Endometrial microvascular endothelial cells (primary cell): ENCODE results near the gene RAP1B. TPM values are rescaled to one million over a fixed set of nuclear protein-coding genes. Genes with fewer than 3 reads are reported as not detected.

Experiments used
- in situ Hi-C: cut with HindIII; loops from 2 replicates; pipeline ENCODE4 v1.10.0; 2017; ENCODE audit warnings: low sequenced_read_pairs, low pct_unique_long_range_greater_than_20kb; ENCODE audit errors: inconsistent ontology term
- total RNA-seq: library from RNA; depleted of rRNA; stranded (reverse); fragments of >200 nt; gene quantifications from one replicate; pipeline ENCODE4 v1.2.3, GENCODE V29; 2015; ENCODE audit errors: inconsistent ontology term

Gene RAP1B
- total RNA-seq, 1 donor from 2014 or later = 239 TPM

GRCh38 chr12:68609998-68610369 lies 715 bp upstream of the RAP1B start:
- in situ Hi-C loops = no loop called here

- in situ Hi-C loops = no loop called here
These were observed 551 bp downstream of the RAP1B start for GRCh38 chr12:68611094-68611805.

DNA sequence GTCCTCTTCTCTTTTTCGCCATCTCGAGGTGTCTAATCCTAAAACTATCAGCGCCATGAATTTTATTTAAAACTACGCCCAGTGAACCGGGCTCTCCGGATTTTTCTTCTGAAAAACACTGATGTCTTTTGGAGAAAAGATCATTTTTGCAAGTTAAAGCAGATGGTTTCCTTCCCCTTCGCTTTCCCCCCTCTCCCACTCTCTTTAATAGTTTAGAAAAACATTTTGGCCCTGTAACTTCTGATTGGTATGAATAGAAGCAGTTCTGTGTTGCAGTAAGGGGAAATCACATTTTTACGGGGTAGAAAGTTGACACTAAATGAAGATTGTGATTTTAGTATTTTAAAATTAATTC lies 1.1 kb downstream of the RAP1B start:
- in situ Hi-C loops = no loop called here

GRCh38 chr12:68612202-68612601 lies 1.5 kb downstream of the RAP1B start:
- in situ Hi-C loops = no loop called here

DNA sequence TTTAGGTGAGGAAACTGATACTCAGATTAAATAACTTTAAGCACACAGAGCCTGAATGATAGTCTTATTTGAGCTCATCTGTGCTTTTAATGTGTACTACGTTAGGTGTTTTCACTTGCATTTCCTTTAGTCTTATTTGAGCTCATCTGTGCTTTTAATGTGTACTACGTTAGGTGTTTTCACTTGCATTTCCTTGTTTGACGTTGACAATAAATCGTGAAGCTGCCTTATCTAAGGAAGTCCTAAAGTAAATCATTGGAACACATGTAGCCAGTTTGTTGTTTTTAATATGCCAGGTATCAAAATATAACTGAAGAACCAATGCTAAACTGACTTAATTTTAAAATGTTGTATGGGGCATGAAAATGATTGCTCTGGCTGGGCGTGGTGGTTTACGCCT lies 2.0 kb downstream of the RAP1B start:
- in situ Hi-C loops = no loop called here

DNA sequence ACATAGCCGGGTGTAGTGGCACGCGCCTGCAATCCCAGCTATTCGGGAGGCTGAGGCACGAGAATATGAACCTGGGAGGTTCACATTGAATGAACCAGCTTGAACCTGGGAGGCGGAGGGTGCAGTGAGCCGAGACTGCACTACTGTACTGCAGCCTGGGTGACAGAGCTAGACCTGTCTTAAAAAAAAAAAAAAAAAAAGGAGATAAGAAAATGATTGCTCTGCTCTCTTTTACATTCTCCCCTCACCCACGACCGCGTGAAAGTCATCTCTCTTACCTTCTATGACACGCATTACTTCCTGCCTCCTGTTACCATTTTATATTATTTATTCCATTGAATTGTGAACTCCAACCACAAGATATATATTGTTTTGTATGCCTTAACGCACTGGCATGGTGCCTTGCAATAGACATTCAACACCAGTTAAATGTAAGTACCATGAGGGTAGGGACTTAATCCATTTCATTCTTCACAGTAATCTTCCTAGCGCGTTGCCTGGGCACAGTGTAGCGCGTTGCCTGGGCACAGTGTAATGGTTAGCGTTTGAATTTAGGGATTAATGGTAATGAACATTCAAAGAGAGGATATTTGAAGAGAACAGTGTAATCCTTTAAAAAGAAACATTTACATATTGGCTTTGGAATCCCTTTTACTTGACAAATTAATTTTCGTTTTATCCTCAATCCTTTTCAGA lies 2.7 kb downstream of the RAP1B start:
- in situ Hi-C loops = no loop called here

- in situ Hi-C loops = no loop called here
These were observed 3.5 kb downstream of the RAP1B start for GRCh38 chr12:68614105-68614679.

DNA sequence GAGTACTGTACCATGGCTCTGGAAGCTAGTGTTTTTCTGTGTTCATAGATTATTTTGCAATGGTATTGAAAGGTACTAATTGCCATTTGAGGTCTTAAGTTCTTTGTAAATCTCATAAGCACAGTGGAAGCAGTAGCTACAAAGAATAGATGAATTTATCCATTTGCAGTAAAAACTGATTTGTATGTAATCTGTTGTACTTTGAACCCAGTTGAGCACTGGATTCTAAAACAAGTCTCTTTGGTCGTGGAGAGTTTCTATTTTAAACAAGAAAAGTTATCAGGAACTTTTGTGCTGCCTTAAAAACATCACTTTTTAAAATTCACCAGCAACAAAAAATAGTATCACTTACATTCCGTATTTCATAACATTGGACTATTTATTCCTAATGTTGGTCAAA lies 4.1 kb downstream of the RAP1B start:
- in situ Hi-C loops = no loop called here

- in situ Hi-C loops = no loop called here
These were observed 6.6 kb downstream of the RAP1B start for GRCh38 chr12:68617160-68617926.

DNA sequence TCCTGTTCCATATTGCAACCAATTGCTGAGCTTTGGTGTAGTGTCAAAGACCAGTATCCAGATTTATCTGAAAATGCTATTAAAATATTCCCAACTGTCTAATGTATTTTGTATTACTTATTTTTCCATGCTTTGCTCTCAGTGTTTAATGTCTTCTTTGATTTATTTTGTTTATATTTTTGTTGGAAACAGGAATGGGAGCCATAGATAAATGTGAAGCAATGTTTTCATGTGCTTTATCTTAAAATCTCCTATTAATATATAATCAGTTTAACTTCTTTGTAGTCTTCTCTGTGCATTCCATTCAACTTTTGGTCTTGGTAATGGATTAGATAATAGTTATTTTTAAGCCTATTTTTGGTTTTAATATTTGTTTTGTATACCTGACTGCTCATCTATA lies 8.8 kb downstream of the RAP1B start:
- in situ Hi-C loops = no loop called here

DNA sequence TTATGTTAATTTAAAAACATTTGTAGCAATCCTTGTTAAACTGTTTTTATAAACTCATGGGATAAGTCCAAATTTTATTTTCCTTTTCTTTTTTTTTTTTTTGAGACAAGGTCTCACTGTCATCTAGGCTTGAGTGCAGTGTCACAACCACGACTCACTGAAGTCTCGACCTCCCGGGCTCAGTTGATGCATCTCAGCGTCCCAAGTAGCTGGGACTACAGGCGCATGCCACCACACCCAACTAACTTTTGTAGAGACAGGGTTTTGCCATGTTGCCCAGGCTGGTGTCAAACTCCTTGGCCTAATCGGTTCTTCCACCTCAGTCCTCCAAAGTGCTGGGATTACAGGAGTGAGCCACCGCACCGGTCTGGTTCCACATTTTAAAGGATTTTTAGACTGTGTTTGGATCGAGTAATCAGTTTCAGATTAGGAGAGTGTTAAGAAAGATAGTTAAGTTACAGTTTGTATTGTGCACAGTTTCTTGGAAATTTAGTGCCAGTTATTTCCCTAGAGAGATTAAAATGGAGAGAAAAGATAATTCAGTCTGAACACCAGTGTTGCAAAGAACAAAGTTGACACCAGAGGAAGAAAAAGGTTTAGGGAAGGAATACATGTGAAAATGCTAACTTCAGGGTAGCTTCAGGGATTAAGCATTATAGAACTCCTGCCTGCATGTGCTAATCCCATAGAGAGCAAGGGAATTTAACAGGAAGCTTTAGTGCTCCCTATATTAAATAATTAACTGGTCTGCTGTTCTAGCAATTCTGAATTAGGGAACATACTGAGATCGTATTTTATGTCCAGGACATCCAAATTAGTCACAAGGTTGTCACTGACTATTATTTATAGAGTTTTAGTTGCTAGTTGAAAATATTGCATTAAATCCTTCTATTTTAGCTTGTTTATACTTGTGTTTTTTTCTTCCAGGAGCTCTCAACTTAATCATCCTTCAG lies 10.1 kb downstream of the RAP1B start:
- in situ Hi-C loops = no loop called here

GRCh38 chr12:68621472-68622081 lies 10.9 kb downstream of the RAP1B start:
- in situ Hi-C loops = no loop called here

- in situ Hi-C loops = no loop called here
These were observed 11.6 kb downstream of the RAP1B start for GRCh38 chr12:68622250-68622649.

DNA sequence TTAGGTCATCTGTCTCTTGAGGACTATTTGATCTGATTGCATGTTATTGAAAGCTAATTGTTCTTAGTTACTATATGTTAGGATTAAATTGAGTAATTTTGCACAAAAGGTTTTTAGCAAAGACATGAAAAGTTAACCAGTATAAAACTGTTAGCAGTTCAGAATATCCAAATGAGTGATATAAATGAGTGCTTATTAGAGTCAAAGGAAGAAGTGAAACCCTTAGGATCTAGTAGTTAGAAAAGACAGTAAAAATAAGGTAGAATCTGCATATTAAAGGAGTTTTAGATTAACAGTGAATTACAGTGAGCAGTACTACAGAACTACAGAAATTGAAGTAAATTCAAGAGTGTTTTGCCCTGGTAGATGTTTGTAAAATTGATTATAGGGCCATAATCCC lies 12.4 kb downstream of the RAP1B start:
- in situ Hi-C loops = no loop called here

DNA sequence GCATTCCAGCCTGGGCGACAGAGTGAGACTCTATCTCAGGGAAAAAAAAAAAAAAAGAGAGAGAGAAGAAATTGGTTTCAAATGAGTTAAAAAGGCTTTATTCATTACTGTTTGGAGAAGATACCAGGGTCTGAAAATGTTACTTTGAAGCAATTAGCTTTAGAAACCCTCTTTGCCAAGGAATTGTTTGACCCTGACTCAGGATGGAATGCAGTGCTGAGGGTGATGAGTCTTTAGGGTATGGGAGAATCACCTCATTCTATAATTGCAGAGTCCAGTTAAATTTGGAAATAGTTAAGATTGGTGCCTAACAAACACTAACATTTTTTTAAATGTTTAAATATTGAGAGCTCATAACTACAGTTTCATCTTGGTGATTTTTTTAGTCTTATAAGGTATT lies 13.3 kb downstream of the RAP1B start:
- in situ Hi-C loops = no loop called here

GRCh38 chr12:68624933-68625332 lies 14.2 kb downstream of the RAP1B start:
- in situ Hi-C loops = no loop called here

DNA sequence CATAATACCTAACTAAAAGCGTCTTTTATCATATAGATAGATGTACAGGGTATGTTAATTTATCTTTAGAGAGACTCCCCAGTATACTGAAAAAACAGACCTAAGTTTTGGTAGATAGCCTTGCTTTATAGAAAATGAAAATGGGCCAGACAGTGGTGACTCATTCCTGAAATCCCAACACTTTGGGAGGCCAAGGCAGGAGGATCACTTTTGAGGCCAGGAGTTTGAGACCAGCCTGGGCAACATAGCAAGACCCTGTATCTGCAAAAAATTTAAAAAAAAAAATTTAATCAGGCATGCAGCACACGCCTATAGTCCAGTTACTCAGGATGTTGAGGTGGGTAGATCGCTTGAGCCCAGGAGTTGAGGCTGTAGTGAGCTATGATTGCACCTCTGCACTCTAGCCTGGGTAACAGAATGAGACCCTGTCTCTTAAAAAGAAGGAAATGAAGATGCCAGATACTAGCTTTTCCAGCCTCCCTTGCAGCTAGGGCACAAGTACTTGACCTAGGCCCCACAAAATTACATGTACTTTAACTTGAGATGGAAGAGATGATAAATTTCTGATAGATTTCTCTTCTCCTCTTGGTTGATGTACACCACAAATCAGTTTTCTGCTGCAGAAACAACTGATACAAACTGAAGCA lies 17.1 kb downstream of the RAP1B start:
- in situ Hi-C loops = no loop called here

DNA sequence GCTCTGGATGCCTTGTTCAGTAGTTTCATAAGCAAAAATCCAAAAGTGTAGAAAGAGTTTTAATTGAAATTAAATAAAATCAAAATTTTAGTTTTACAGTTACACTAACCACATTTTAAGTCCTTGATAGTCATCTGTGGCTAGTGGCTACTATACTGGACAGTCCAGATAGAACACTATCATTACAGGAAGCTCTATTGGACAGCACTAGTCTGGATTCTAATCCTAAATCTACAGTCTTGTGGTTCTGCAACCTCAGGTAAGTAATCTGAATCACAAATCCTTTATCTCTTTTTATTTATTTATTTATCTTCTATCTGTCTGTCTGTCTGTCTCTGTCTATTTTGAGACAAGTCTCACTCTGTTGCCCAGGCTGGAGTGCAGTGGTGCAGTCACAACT lies 18.0 kb downstream of the RAP1B start:
- in situ Hi-C loops = no loop called here
